ENCODE data around the gene USP15. TPM values are rescaled to one million over a fixed set of nuclear protein-coding genes. Genes with fewer than 3 reads are reported as not detected.

The USP15 gene
- 49.6 and 82.5 TPM in 2 replicates for total RNA-seq (2012; rRNA removed)
- 27.6 and 28.5 TPM in 2 replicates for polyA plus RNA-seq (2012; rRNA removed)
- polyA plus RNA-seq (2012; cell fraction: cytosol; rRNA removed), result 7.2 and 17.5 TPM in 2 replicates
- polyA plus RNA-seq (2012; cell fraction: nucleus; rRNA removed; ENCODE audit: low replicate concordance), result 11.5 and 95.7 TPM in 2 replicates
- percentile 87 among the genes with signal in this experiment for Bru-seq, nascent RNA
- BruChase-seq, experiment 1, labeled RNA remaining after a 6-hour chase, result percentile 56 among the genes with signal in this experiment
- percentile 64 among the genes with signal in this experiment for BruChase-seq, experiment 2, labeled RNA remaining after a 2-hour chase
- long read RNA-seq, full-length matches to known transcripts, result 25 of 35 reads
- long read RNA-seq, partial matches to known transcripts, result 6 of 35 reads
- long read RNA-seq, other reads (novel, unspliced or antisense), result 4 of 35 reads

DNA sequence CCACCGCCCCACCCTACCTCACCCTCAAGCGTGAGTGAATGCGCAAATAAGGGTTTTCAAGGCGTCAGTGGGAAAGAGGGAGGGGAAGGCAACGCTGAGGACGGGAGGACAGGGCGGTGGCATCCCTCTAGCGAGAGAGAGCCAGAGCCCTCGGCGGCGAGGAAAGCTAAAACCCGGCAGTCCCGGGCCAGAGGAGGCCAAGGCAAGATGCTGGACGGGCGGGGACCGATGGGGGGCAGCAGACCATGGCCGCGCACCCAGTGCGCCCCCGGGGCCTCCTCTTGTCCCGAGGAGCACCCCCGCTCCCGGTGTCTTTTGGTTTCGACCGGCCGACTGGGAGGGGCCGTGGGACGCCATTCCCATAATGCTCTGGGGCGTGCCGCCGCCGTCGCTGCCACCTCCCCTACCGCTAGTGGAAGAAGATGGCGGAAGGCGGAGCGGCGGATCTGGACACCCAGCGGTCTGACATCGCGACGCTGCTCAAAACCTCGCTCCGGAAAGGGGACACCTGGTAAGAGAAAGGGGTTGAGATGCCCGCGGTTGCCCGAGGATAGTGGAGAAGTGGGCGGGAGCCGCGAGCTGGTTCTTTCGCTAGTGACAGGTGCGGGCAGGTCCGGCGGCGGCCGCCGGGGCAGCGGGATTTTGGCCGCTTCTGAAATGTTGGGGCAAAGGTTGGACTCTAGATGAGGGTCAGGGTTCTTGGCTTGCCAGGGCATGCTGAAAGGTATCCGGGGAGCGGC lies at the start of gene USP15:
USP15 (plus strand) TSS at position 412 of the 740 bp plus-strand sequence; CDS start at position 423, 11 bp downstream.
- H2BK120ac ChIP-seq (ENCODE audit: low read depth, low read length), result peak within 1 kb of the TSS; percentile 90
- no peaks in the 10 kb centered on the region for H3K36me3 ChIP-seq (ENCODE audit: control insufficient read depth, insufficient read depth, low read length)
- peak within 1 kb of the TSS; percentile 82 for H2BK15ac ChIP-seq (ENCODE audit: low read depth, low read length)
- peaks cover 0 to 22% of the 10 kb centered on the region in 2 experiments; a peak in 2 of 4 replicates for H3K79me1 ChIP-seq (ENCODE audit: low read depth in 1 of 2, low read length in 2 of 2)
- H3K23ac ChIP-seq (ENCODE audit: low read depth, low read length), result peak within 1 kb of the TSS; percentile 97
- ATAC-seq (ENCODE audit: low read depth) (peak; percentile 96), DNase-seq (peak; percentile 97)
- peak within 1 kb of the TSS; percentile 17; the same call in 1 of the 2 replicates for H2BK20ac ChIP-seq (ENCODE audit: low read depth, low read length)
- H3K9ac ChIP-seq (ENCODE audit: low read depth, low read length), result peak within 1 kb of the TSS; percentile 95
- H3K9me1 ChIP-seq (ENCODE audit: insufficient read depth, low read length), result no peaks in the 10 kb centered on the region
- peak within 1 kb of the TSS; percentile 89 for H2BK5ac ChIP-seq (ENCODE audit: low read depth, low read length, poor library complexity, severe bottlenecking)
- H3K27ac ChIP-seq (ENCODE audit: insufficient read depth, low read length), result peak within 1 kb of the TSS; percentile 92
- peak within 1 kb of the TSS; percentile 94 to 98 for H4K8ac ChIP-seq (ENCODE audit: low read depth in 2 of 2, low read length in 2 of 2)
- WGBS, 2 experiments (ENCODE audit: extremely low coverage in 2 of 2, insufficient read length in 1 of 2), result 0% methylated on average over 20 of the region's 61 CpGs; no CpG with 5 or more reads in 1 of the 2 experiments
- H3K4me2 ChIP-seq (ENCODE audit: low read depth, low read length), result peak within 1 kb of the TSS; percentile 88
- intact Hi-C loops (cut with micrococcal nuclease), result loop anchor here (2.0 to 10.0 kb wide), 3 partner anchors 135 to 535 kb away; no protein-coding TSS in a partner anchor
- POLR2A ChIA-PET (ENCODE audit: unreplicated experiment), result interaction anchor here (0.5 to 0.6 kb wide), 3 partner anchors 29 to 221 kb away, joined by 3 to 8 read pairs (median 4); no protein-coding TSS in a partner anchor
- peak within 1 kb of the TSS; percentile 96 for H2AFZ ChIP-seq (replicated peaks; ENCODE audit: low read length, poor library complexity)
- dilution Hi-C loops (cut with HindIII; ENCODE audit: low sequenced_read_pairs, unreplicated experiment), result no loop called here
- peak within 1 kb of the TSS; percentile 81 for H4K91ac ChIP-seq (ENCODE audit: insufficient read depth, low read depth, low read length)
- peak within 1 kb of the TSS; percentile 89 for H3K14ac ChIP-seq (replicated peaks; ENCODE audit: low read depth, low read length)
- peak within 1 kb of the TSS; percentile 54 for H4K5ac ChIP-seq (ENCODE audit: low read depth, low read length)
- H3K18ac ChIP-seq (ENCODE audit: low read depth, low read length), result peak within 1 kb of the TSS; percentile 81
- H4K20me1 ChIP-seq (ENCODE audit: insufficient read depth, low read length), result peaks cover 7% of the 10 kb centered on the region; the same call in 1 of the 2 replicates
- peak within 1 kb of the TSS; percentile 96 for H3K4ac ChIP-seq (ENCODE audit: low read depth, low read length)
- no TSS peak for BruUV-seq (replicated peaks)
- H3K4me3 ChIP-seq (ENCODE audit: insufficient read depth, low read depth, low read length), result peak within 1 kb of the TSS; percentile 75
- H3K56ac ChIP-seq (ENCODE audit: extremely low read depth, insufficient read depth, low read length), result peak within 1 kb of the TSS; percentile 93
- H3K9me3 ChIP-seq (ENCODE audit: control insufficient read depth, insufficient read depth, low read length), result no peaks in the 10 kb centered on the region
- no peaks in the 10 kb centered on the region for H3K27me3 ChIP-seq (ENCODE audit: control insufficient read depth, insufficient read depth, low read length)
- peak within 1 kb of the TSS; percentile 68 for H2AK5ac ChIP-seq (ENCODE audit: low read depth, low read length)
- CTCF ChIA-PET, result interaction anchor here (0.7 to 1.0 kb wide), 3 partner anchors 11 to 534 kb away, joined by 3 read pairs; no protein-coding TSS in a partner anchor
- in situ Hi-C loops (cut with MboI; ENCODE audit: low sequenced_read_pairs), result loop anchor here (10.0 kb wide), 1 partner anchor 535 kb away; no protein-coding TSS in a partner anchor
- H3K4me1 ChIP-seq (ENCODE audit: control insufficient read depth, insufficient read depth, low read length), result no peaks in the 10 kb centered on the region; the same call in 1 of the 2 replicates
- peak within 1 kb of the TSS; percentile 73 for H2AK9ac ChIP-seq (replicated peaks; ENCODE audit: low read depth, low read length, poor library complexity)
- no peak for TF ChIP-seq RCOR1 (IDR thresholded peaks at IDR 0.05; ENCODE audit: insufficient replicate concordance, low read length)
- no peak for TF ChIP-seq RFX5 (IDR thresholded peaks at IDR 0.05; ENCODE audit: low read depth, low read length)
- peak; percentile 88 for TF ChIP-seq POLR2A (IDR thresholded peaks at IDR 0.05; ENCODE audit: low read depth, low read length)
- peak; percentile 96; the same call in 1 of the 2 replicates for TF ChIP-seq CHD1 (IDR thresholded peaks at IDR 0.05; ENCODE audit: low read depth, low read length)
- TF ChIP-seq MAZ (IDR thresholded peaks at IDR 0.05; ENCODE audit: borderline replicate concordance, low read depth, low read length), result peak; percentile 90
- 0 out of 2 replicates have a peak, but pooled peaks have one; percentile 11 for TF ChIP-seq SMC3 (IDR thresholded peaks at IDR 0.05; ENCODE audit: low read depth, low read length)
- TF ChIP-seq, protein P1, sequence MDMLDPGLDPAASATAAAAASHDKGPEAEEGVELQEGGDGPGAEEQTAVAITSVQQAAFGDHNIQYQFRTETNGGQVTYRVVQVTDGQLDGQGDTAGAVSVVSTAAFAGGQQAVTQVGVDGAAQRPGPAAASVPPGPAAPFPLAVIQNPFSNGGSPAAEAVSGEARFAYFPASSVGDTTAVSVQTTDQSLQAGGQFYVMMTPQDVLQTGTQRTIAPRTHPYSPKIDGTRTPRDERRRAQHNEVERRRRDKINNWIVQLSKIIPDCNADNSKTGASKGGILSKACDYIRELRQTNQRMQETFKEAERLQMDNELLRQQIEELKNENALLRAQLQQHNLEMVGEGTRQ (IDR thresholded peaks at IDR 0.05; ENCODE audit: low read depth, low read length), result no peak
- TF ChIP-seq FOS (IDR thresholded peaks at IDR 0.05; ENCODE audit: low read depth, low read length), result no peak
- no peak for TF ChIP-seq MAFK (IDR thresholded peaks at IDR 0.05; ENCODE audit: low read depth, low read length)
- TF ChIP-seq MXI1 (IDR thresholded peaks at IDR 0.05; ENCODE audit: borderline replicate concordance, low read depth, low read length), result peak; percentile 59; the same call in 1 of the 2 replicates
- peak; percentile 98 for TF ChIP-seq BHLHE40 (IDR thresholded peaks at IDR 0.05; ENCODE audit: low read depth, low read length)
- TF ChIP-seq NFE2L2 (IDR thresholded peaks at IDR 0.05; ENCODE audit: low read depth, low read length), result no peak; the same call in 1 of the 2 replicates
- no peak for TF ChIP-seq RAD21 (IDR thresholded peaks at IDR 0.05; ENCODE audit: low read length)

Data from IMR-90 (cell line).